Putamen (tissue), 1 donor: ENCODE data around the gene GRIK4.

Experiments used
- DNase-seq: peaks from one replicate; pipeline ENCODE4 v3.0.0-alpha.2; 2016; ENCODE audit warnings: low spot score

GRIK4 gene

GRCh38 chr11:120525261-120526171 lies 14.0 kb downstream of the GRIK4 start:
- DNase-seq: no peak

GRCh38 chr11:120526241-120526640 lies 14.7 kb downstream of the GRIK4 start:
- DNase-seq: no peak

DNA sequence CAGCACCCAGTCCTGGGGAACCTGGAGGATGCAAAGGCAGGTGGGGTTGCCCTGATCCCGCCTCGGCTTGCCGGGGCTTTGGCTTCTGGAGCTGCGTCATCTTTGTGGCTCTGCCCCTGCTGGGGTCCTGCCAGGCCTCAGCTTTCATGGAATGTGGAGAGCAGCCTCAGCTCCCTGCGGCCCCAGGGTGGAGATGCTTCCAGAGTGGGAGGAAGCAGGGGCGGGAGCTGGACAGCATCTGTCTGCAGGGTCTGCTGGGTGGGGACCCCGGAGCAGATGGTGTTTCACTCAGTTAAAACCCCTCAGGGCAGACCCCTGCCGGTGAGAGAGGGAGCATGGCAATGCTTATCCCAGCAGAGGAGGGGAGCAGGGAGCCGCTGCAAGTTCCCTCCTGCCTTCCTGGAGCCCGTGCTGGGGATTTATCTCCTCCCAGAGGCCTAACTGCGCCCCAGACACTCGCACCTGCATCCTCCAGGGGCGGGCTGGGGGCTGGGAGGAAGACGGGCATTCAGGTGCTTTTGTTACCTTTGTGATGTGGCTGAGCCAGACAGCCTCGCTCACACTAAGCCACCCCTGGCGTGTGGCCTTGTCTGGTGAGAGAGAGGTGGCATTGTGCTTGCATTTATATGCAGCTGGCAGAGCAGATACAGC lies 15.7 kb downstream of the GRIK4 start:
- no peak for DNase-seq

- DNase-seq: no peak
Observed at GRCh38 chr11:120528749-120529148, 17.2 kb downstream of the GRIK4 start.

- no peak for DNase-seq
Observed at GRCh38 chr11:120529214-120529613, 17.7 kb downstream of the GRIK4 start.

GRCh38 chr11:120529911-120530310 lies 18.4 kb downstream of the GRIK4 start:
- no peak for DNase-seq

GRCh38 chr11:120532082-120532831 lies 20.7 kb downstream of the GRIK4 start:
- DNase-seq: no peak

DNA sequence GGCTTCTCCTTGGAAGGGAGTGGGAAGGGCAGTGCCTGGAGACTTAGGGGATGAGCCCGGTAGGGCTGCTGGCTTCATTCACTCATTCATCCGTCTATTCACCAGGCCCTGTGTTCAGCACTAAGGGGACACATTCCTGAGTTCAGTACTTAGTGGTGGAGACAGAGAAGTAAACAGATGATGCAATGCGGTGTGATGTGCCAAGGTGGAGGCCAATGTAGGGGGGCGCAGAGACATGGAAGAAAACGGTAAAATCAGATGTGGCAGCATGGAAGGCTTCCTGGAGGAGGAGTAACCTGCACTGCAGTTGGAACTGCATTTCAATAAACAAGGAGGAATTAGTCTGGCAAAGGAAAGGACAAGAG lies 21.3 kb downstream of the GRIK4 start:
- DNase-seq: no peak

GRCh38 chr11:120536091-120536796 lies 24.7 kb downstream of the GRIK4 start:
- no peak for DNase-seq

DNA sequence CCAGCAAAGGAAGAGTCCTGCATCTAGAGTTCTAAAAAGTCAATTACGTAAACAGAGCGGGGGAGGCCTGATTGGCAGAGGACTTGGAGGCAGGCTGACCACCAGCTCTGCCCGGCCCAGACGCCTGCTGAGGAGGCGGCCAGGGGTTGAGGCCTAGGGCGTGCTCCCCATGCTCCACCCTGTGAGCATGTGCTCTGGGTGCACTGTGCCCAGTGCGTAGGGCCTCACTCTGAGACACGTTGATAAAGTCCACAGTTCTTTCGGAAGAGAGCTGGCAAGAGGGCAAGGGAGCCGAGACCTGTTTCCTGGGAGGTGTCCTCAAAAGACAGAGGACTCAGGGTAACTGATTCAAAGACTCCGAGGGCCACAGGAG lies 25.2 kb downstream of the GRIK4 start:
- DNase-seq: no peak

GRCh38 chr11:120537996-120538395 lies 26.4 kb downstream of the GRIK4 start:
- no peak for DNase-seq

- DNase-seq: no peak
Observed at GRCh38 chr11:120538707-120539106, 27.2 kb downstream of the GRIK4 start.

DNA sequence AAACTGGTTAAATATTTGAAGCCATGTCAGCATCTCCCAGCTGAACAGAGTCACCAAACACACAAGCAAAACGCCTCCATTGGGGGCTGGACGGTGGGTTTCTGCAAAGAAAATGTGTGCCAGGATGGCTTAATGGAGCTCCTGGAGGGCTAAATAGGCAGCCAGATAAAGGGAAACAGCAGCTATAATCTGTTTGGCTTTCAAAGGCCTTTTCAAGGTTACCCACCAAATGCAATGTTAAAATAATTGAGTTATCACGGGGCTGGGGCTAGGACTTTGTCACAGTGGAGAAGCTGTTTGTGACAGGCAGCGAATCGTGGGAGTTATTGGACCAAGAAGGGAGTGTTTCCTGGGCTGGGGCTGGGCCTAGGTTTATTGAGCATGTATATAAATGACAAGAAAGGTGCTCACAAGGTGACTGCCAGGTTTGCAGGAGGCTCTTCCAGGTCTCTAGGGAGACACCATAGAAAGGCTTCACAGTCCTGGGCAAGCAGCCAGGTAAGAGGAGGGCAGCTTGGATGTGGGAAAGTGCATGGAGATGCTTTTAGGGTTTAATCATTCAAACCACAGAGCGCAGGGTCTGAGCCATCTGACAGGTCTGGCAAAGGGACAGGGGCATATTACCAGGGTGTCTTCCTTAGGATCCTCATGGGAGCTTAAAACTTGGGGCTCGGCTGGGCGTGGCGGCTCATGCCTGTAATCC lies 28.3 kb downstream of the GRIK4 start:
- DNase-seq: no peak

DNA sequence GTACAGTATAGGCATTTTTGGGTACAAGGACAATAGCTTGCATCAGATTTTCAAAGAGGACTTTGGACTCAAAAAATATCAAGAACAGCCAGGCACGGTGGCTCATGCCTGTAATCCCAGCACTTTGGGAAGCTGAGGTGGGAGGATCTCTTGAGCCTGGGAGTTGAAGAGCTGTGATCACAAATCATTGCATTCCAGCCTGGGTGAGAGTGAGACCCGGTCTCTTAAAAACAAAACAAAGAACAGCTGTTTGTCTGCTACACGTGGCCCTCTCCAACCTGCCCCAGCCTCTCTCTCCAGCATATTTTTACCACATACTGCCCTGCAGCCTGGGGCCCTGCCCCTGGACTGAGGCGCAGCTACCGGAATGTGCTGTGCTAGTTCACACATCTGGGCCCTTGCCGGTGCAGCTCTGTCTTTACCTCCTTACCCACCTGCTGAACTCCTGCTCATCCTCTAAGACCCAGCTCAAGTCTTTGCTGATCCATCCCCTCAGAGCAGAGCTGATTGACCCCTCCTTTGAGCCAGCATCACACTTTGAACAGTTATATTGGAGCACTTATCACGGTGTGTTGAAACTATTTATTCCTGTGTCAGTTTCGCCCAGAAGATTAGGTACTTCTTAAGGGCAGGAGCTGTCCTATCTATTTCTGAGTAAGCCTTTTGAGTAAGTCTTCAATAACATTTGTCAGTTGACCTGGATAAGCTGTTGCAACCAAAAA lies 29.4 kb downstream of the GRIK4 start:
- no peak for DNase-seq

DNA sequence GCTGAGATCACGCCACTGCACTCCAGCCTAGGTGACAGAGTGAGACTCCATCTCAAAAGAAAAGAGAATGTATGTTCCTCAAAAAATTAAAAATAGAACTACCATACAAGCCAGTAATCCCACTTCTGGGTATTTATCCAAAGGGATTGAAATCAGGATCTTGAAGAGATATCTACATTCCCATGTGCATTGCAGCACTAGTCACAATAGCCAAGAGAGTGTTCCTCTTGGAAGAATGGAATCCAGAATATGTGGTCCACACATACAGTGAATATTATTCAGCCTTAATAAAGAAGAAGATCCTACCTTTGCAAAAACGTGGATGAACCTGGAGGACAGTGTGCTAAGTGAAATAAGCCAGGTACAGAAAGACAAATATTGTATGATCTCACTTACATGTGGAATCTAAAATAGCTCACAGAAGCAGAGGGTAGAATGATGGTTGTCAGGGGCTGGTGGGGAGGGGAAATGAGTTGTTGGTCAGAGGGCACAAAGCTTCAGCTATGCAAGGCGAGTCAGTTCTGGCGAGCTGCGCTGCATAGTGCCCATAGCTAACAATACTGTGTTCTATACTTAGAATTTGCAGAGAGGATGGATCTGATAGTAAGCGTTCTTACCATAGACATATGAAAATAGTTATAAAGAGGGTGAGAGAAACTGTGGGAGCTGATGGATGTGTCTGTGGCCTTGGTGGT lies 32.1 kb downstream of the GRIK4 start:
- DNase-seq: no peak

- DNase-seq: no peak
Observed at GRCh38 chr11:120545813-120546212, 34.3 kb downstream of the GRIK4 start.

GRCh38 chr11:120546312-120547205 lies 35.0 kb downstream of the GRIK4 start:
- no peak for DNase-seq

DNA sequence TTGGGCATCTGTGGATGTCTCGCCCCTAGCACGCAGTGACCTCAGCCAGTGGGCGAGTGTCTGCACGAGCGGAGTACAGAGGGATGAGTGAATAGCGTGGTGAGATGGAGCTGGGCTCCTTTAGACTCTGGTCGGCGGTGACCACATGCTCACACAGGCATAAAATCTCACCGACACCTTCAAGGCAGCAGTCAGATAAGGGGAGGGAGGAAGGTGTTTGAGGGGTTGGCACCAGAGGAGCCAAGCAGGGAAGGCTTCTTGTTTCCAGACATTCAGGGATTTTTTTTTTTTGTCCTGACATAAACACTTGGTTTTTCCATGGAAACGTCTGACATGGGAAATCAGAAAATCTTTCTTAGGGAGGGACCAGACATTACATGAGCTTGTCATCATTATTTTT lies 35.8 kb downstream of the GRIK4 start:
- DNase-seq: no peak
